H9 (cell line): ENCODE results near the gene MED31. TPM values are rescaled to one million over a fixed set of nuclear protein-coding genes. Genes with fewer than 3 reads are reported as not detected.

Experiments used
- DNase-seq: peaks from one replicate; pipeline ENCODE4 v3.0.0-alpha.2; 2017
- H2AFZ ChIP-seq: one replicate; pipeline ENCODE4 v1.6.1; 2013; ENCODE audit warnings: mild to moderate bottlenecking, low read length, control low read depth, moderate library complexity
- H2AK5ac ChIP-seq: 2 replicates; pipeline ENCODE4 v1.6.1; 2013; ENCODE audit warnings: low read length, control low read depth, mixed read lengths; ENCODE audit not compliant: insufficient read length
- H2BK120ac ChIP-seq: one replicate; pipeline ENCODE4 v1.6.1; 2013; ENCODE audit warnings: low read depth, mild to moderate bottlenecking, low read length, control low read depth, inconsistent platforms; ENCODE audit not compliant: poor library complexity, severe bottlenecking
- H2BK12ac ChIP-seq: 2 replicates; pipeline ENCODE4 v1.6.1; 2013; ENCODE audit warnings: low read length, control low read depth, mixed read lengths, low read depth; ENCODE audit not compliant: insufficient read length
- H2BK15ac ChIP-seq: 2 replicates; pipeline ENCODE4 v1.6.1; 2013; ENCODE audit warnings: low read depth, low read length, control low read depth
- H2BK20ac ChIP-seq: one replicate; pipeline ENCODE4 v1.6.1; 2013; ENCODE audit warnings: low read depth, mild to moderate bottlenecking, low read length, control low read depth, inconsistent platforms; ENCODE audit not compliant: poor library complexity, severe bottlenecking
- H2BK5ac ChIP-seq: 2 replicates; pipeline ENCODE4 v1.6.1; 2013; ENCODE audit warnings: low read length, control low read depth, mixed read lengths; ENCODE audit not compliant: insufficient read length
- H3K14ac ChIP-seq: 2 replicates; pipeline ENCODE4 v1.6.1; 2013; ENCODE audit warnings: low read length, control low read depth; ENCODE audit not compliant: insufficient read depth
- H3K18ac ChIP-seq: 2 replicates; pipeline ENCODE4 v1.6.1; 2013; ENCODE audit warnings: low read depth, mild to moderate bottlenecking, mixed read lengths, low read length, control low read depth; ENCODE audit not compliant: insufficient read length
- H3K23ac ChIP-seq: 2 replicates; pipeline ENCODE4 v1.6.1; 2013; ENCODE audit warnings: low read length, control low read depth, mixed read lengths, low read depth; ENCODE audit not compliant: insufficient read length
- H3K23me2 ChIP-seq: 2 replicates; pipeline ENCODE4 v1.6.1; 2013; ENCODE audit warnings: low read depth, mild to moderate bottlenecking, mixed read lengths, low read length, control low read depth; ENCODE audit not compliant: insufficient read length, poor library complexity, severe bottlenecking
- H3K27ac ChIP-seq: 2 replicates; pipeline ENCODE4 v1.5.1; 2013; ENCODE audit warnings: low read length, control low read depth, mixed read lengths, low read depth; ENCODE audit not compliant: insufficient read length
- H3K27me3 ChIP-seq: 2 replicates; pipeline ENCODE4 v1.6.1; 2013; ENCODE audit warnings: low read length, control low read depth, inconsistent platforms; ENCODE audit not compliant: insufficient read depth
- H3K4ac ChIP-seq: 2 replicates; pipeline ENCODE4 v1.6.1; 2013; ENCODE audit warnings: low read depth, mild to moderate bottlenecking, control low read depth, inconsistent platforms, low read length, moderate library complexity
- H3K4me1 ChIP-seq: 2 replicates; pipeline ENCODE4 v1.6.1; 2013; ENCODE audit warnings: low read length, control low read depth, inconsistent platforms; ENCODE audit not compliant: insufficient read depth
- H3K4me2 ChIP-seq: 2 replicates; pipeline ENCODE4 v1.6.1; 2013; ENCODE audit warnings: low read length, control low read depth, mixed read lengths; ENCODE audit not compliant: insufficient read length, insufficient read depth
- H3K56ac ChIP-seq: 2 replicates; pipeline ENCODE4 v1.6.1; 2013; ENCODE audit warnings: low read depth, mild to moderate bottlenecking, mixed read lengths, low read length, control low read depth; ENCODE audit not compliant: insufficient read length
- H3K79me1 ChIP-seq: 2 replicates; pipeline ENCODE4 v1.6.1; 2013; ENCODE audit warnings: low read depth, mild to moderate bottlenecking, moderate library complexity, low read length, control low read depth, inconsistent platforms; ENCODE audit not compliant: insufficient read depth, poor library complexity, severe bottlenecking
- H3K79me2 ChIP-seq: 2 replicates; pipeline ENCODE4 v1.6.1; 2013; ENCODE audit warnings: low read length, control low read depth, inconsistent platforms; ENCODE audit not compliant: insufficient read depth
- H3K9ac ChIP-seq: 2 replicates; pipeline ENCODE4 v1.6.1; 2013; ENCODE audit warnings: low read length, control low read depth, mixed read lengths; ENCODE audit not compliant: insufficient read length; ENCODE audit errors: extremely low read depth
- H3K9me3 ChIP-seq: one replicate; pipeline ENCODE4 v1.6.1; 2013; ENCODE audit warnings: low read depth, low read length, inconsistent platforms; ENCODE audit not compliant: control insufficient read depth
- H3T11ph ChIP-seq: one replicate; pipeline ENCODE4 v1.6.1; 2013; ENCODE audit warnings: mild to moderate bottlenecking, low read length, control low read depth, inconsistent platforms
- H4K20me1 ChIP-seq: one replicate; pipeline ENCODE4 v1.6.1; 2013; ENCODE audit not compliant: control insufficient read depth, insufficient read length, insufficient read depth
- H4K5ac ChIP-seq: 2 replicates; pipeline ENCODE4 v1.6.1; 2013; ENCODE audit warnings: low read depth, mild to moderate bottlenecking, mixed read lengths, low read length, control low read depth; ENCODE audit not compliant: insufficient read length
- H4K8ac ChIP-seq: replicated peaks from 2 replicates; pipeline ENCODE4 v1.6.1; 2013; ENCODE audit warnings: low read length, control low read depth, mixed read lengths, low read depth; ENCODE audit not compliant: insufficient read length
- H4K91ac ChIP-seq: 2 replicates; pipeline ENCODE4 v1.6.1; 2013; ENCODE audit warnings: low read depth, mild to moderate bottlenecking, moderate library complexity, mixed read lengths, low read length, control low read depth; ENCODE audit not compliant: insufficient read length
- H3K27ac Mint-ChIP-seq, 3 experiments: 2 replicates in 2 of 3; 3 replicates in 1 of 3; pipeline ENCODE4 v1.8.0; 2020 to 2021; ENCODE audit warnings: mixed read lengths in 3 of 3, mild to moderate bottlenecking in 1 of 3, moderate library complexity in 1 of 3
- H3K27me3 Mint-ChIP-seq: 2 replicates; pipeline ENCODE4 v1.8.0; 2021; ENCODE audit warnings: low read depth, mild to moderate bottlenecking, moderate library complexity, mixed read lengths
- H3K36me3 Mint-ChIP-seq, 3 experiments: 2 replicates in 2 of 3; 3 replicates in 1 of 3; pipeline ENCODE4 v1.8.0; 2020 to 2021; ENCODE audit warnings: low read depth in 3 of 3, mixed read lengths in 3 of 3; ENCODE audit not compliant: insufficient read depth in 1 of 3
- H3K4me1 Mint-ChIP-seq, 2 experiments: 2 replicates each; pipeline ENCODE4 v1.8.0; 2020; ENCODE audit warnings: mixed read lengths in 2 of 2
- H3K4me3 Mint-ChIP-seq, 2 experiments: 2 replicates in 1 of 2; 3 replicates in 1 of 2; pipeline ENCODE4 v1.8.0; 2020 to 2021; ENCODE audit warnings: mild to moderate bottlenecking in 2 of 2, mixed read lengths in 2 of 2, moderate library complexity in 1 of 2
- H3K9me3 Mint-ChIP-seq, 2 experiments: 2 replicates in 1 of 2; 3 replicates in 1 of 2; pipeline ENCODE4 v1.8.0; 2020; ENCODE audit warnings: mild to moderate bottlenecking in 2 of 2, mixed read lengths in 2 of 2, moderate library complexity in 1 of 2
- CTCF ChIP-seq: fragments of 200-600 bp; sonication (generic); conservative IDR thresholded peaks from 3 replicates; pipeline ENCODE4 v1.8.0; 2021; ENCODE audit warnings: antibody characterized with exemption, mild to moderate bottlenecking
- WGBS: extraction: QIAGEN DNeasy Blood & Tissue Kit; methylation state at CpG from one replicate; pipeline ENCODE4 v1.1.7; 2013; ENCODE audit warnings: missing lambda C conversion rate, low lambda C conversion rate, mixed read lengths; ENCODE audit not compliant: insufficient read length; ENCODE audit errors: extremely low coverage; 5-methylcytosine and 5-hydroxymethylcytosine counted together
- long read RNA-seq: library from polyadenylated mRNA; unstranded; transcript quantifications from one replicate; pipeline ENCODE4 v2.0.0, GENCODE V29; 2020
- total RNA-seq: library from RNA; stranded (reverse); gene quantifications from 2 replicates; pipeline ENCODE4 v1.2.1, GENCODE V29; 2021

The MED31 gene
- total RNA-seq, result 9.1 and 11.8 TPM in 2 replicates
- long read RNA-seq, transcript MED31-201 (4 exons, 1,654 nt), result major isoform, 8 of 17 reads
- long read RNA-seq, partial matches to known transcripts, result 2 of 17 reads
- long read RNA-seq, other reads (novel, unspliced or antisense), result 4 of 17 reads

DNA sequence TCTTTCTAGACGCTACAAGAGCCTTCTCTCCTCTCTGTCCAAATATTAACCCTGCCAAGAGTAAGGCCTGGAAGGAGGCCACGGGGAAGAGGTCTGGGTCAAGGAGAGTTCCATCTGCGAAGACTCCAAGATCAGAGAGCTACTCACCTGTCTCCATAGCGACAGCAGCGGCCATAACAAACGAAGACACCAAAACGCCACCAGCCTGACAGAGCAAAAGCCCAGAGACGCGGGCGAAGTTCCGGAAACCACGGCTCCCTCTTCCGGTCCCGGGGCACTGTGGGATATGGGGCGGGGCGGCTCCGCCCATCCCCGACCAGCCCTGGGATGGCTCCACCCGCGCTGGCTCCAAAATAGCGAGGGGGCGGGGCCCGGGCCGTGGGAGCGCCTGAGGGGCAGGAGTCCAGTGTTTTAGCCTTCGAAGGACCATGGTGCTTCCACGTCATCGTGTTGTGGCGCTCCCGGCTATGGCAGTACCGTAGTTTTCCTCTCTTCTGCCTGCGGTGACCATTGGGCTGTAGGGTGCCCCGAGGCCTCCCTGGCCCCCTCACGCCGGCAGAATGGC is at the start of gene MED31, which contains the start of gene C17orf100:
Gene MED31 (minus strand): TSS at position 252 of the 565 bp plus-strand sequence. CDS start 77 bp downstream, at position 175.
Gene C17orf100 (plus strand): TSS at position 409 of the 565 bp plus-strand sequence. CDS start 152 bp downstream, at position 561.
- H3K4me1 Mint-ChIP-seq, result peaks cover 33 to 43% of the 10 kb centered on the region in 2 experiments
- Histone ChIP-seq H3T11ph (no peak within 1 kb of the TSS), H2BK5ac (no peak within 1 kb of the TSS), H3K23me2 (peaks cover 14% of the 10 kb centered on the region), H2AFZ (peak within 1 kb of the TSS; percentile 10), H3K23ac (no peak within 1 kb of the TSS), H3K56ac (no peak within 1 kb of the TSS), H4K5ac (no peak within 1 kb of the TSS), H3K79me2 (no peaks in the 10 kb centered on the region; the same call in 1 of the 2 replicates), H3K4me2 (peak within 1 kb of the TSS; percentile 96), H4K8ac (no peak within 1 kb of the TSS), H3K27me3 (peaks cover 16% of the 10 kb centered on the region; the same call in 1 of the 2 replicates), H3K27ac (peak within 1 kb of the TSS; percentile 69), H2AK5ac (no peak within 1 kb of the TSS), H4K91ac (no peak within 1 kb of the TSS), H2BK20ac (no peak within 1 kb of the TSS), H3K4ac (no peak within 1 kb of the TSS), H2BK12ac (no peak within 1 kb of the TSS), H3K18ac (peak within 1 kb of the TSS; percentile 55), H2BK120ac (no peak within 1 kb of the TSS), H3K9me3 (no peaks in the 10 kb centered on the region), H3K14ac (peak within 1 kb of the TSS; percentile 67; the same call in 1 of the 2 replicates), H4K20me1 (no peaks in the 10 kb centered on the region), H3K79me1 (peaks cover 3% of the 10 kb centered on the region), H3K9ac (peak within 1 kb of the TSS; percentile 79), H3K4me1 (peaks cover 4% of the 10 kb centered on the region), H2BK15ac (no peak within 1 kb of the TSS)
- WGBS, result no CpG with 5 or more reads among the region's 35 CpGs
- H3K9me3 Mint-ChIP-seq, result no peaks in the 10 kb centered on the region
- peak within 1 kb of the TSS; percentile 92 to 95 (median 95); a peak in 6 of 7 replicates for H3K27ac Mint-ChIP-seq
- peaks cover 43% of the 10 kb centered on the region for H3K27me3 Mint-ChIP-seq
- H3K36me3 Mint-ChIP-seq, result peaks cover 2 to 29% (median 25%) of the 10 kb centered on the region in 3 experiments; a peak in 6 of 7 replicates
- peak; percentile 98 for DNase-seq
- no peak for TF ChIP-seq CTCF
- H3K4me3 Mint-ChIP-seq, result peak within 1 kb of the TSS; percentile 97 to 98
